Measurements from ENCODE around the gene CLDND2.

CLDND2 gene

GRCh38 chr19:51329411-51329810 lies 39.4 kb downstream of the CLDND2 start:
- no peak for DNase-seq

- DNase-seq = peak; percentile 8 to 24
Measured at GRCh38 chr19:51327066-51328001, 41.5 kb downstream of the CLDND2 start.

DNA sequence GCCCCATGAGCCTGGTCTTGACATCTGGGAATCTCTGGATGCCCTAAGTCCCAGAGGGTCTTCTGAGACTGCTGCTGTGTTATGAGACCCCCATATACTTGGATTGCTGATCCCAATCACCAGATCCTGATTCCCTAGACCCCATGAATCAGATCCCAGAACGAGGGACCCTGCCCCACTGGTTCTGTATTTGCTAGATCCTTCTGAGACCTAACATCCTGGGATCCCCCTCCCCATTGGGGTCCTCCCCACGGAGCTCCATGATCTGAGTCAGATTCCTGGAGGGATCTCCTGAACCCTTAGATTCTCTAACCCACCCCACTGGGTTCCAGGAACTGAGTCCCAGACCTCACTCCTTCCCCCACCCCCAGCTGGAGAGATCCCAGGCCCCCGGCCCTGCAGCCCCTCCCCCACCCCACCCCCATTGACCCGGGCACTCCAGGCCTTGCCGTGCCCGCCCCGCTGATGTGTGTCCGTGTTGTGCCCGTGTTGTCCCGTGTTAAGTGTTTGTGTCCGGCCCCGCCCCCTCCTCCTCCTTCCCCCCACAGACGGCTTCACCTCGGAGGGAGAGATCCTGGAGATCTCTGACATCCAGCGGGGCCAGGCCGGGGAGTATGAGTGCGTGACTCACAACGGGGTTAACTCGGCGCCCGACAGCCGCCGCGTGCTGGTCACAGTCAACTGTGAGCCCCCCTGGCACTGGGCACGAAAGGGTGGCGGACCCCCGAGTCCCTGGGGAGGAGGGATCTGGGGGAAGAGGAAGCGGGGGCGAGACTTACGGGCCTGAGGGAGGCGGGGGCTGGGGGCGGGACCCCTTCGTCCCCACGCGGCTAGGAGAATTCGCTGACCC lies 42.4 kb downstream of the CLDND2 start:
- no peak for DNase-seq

DNA sequence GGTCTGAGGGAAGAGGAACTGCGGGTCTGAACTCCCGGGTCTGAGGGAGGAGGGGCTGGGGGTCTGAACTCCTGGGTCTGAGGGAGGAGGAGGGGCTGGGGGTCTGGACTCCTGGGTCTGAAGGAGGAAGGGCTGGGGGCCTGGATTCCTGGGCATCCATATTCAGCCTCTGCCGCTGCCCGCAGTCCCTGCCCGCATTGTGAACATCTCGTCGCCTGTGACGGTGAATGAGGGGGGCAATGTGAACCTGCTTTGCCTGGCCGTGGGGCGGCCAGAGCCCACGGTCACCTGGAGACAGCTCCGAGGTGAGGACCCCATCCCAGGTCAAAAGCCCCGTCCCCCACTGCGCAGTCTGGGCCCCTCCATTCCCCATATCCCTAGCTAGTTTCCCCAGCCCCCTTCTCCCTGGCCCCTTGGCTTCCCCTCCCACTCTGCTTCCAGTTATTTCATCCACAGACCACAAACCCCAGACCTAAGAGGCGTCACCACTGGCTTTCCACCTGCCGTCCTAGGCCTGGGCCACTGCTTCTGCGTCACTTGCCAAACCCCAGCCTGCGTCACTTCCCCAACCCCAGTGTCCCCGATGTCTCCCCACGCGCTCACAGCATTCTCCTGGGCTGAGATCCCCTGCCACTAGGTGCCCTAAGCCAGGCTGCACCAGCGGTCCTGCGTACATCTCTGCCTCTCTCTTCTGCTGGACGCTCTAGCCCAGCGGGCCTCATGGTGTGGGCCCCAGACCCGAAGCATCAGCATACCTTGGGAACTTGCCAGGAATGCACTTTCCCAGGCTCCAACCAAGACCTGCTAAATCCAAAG lies 43.4 kb downstream of the CLDND2 start:
- no peak for DNase-seq

DNA sequence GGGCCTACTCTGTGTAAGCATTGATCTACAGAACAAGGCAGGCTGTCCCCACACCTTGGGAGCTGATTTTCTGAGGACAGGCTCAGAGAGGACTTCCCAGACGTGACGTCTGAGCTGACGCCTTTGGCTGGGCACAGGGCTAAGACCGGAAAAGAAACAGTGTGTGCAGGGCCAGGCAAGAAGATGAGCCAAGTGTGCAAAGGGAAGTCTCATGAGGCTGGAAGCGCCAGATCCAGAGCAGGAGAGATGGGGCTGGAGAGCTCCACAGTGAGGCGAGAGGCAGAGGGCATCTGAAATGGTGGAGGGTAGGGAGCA lies 44.7 kb downstream of the CLDND2 start:
- no peak for DNase-seq

DNA sequence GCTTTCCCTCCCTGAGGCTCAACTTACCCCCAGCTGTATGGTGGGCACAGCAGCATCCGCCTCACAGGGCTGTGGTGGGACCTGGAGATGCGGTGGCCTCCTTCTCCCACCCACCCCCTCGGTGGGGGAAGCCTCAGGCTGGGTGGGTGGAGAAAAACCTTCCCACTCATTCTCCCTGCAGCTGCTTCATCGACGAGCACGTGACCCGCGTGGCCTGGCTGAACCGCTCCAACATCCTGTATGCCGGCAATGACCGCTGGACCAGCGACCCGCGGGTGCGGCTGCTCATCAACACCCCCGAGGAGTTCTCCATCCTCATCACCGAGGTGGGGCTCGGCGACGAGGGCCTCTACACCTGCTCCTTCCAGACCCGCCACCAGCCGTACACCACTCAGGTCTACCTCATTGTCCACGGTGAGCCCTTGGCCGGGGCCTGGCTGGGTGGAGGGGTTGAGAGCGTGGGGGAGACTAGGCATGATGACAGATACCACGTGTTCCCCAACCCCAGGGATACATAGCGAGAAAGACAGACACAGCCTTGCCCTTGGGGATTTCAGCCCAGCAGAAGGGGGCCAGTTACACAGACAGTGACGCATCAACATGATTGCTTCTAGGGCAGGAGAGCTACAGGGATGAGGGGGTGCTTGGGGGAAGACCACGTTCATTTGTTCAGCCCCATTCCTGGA lies 45.2 kb downstream of the CLDND2 start:
- DNase-seq = no peak

DNA sequence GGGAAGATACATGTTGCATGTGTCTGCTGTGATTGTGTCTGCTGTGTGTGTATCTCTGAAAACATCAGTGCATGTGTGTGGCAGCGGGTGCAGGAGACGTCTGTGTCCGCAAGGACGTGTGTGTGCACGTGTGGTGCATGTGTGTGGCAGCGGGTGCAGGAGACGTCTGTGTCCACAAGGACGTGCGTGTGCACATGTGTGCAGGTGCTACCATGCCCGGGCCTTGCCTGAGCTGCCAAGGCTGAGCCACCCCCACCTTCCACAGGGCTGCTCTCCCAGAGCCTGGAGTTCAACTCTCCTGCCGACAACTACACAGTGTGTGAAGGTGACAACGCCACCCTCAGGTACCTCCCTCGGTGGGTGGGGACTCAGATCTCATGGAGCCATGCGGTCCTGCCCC lies 47.0 kb downstream of the CLDND2 start:
- no peak for DNase-seq

DNA sequence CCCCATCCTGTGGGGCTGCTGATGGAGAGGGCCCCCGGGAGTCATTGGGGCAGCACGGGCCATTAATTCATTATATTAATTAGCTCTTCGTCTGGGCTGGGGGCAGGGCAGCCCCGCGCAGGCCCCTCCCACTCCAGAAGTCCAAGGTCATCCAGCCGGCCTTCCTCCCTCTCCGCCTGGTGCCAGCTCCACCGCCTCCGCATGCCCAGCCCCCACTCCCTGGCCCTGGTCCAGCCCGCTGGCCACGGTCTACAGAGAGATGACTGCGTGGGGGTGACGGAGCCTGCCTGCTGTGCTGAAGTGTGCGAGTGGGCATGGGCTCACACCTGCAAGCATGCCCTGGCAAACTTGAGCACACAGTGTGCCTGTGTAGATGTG lies 48.5 kb downstream of the CLDND2 start:
- DNase-seq = no peak

- no peak for DNase-seq
Measured at GRCh38 chr19:51319649-51320279, 49.0 kb downstream of the CLDND2 start.

- peak in 1 of 2 experiments; percentile 14 for DNase-seq
Measured at GRCh38 chr19:51318687-51319648, 49.8 kb downstream of the CLDND2 start.

DNA sequence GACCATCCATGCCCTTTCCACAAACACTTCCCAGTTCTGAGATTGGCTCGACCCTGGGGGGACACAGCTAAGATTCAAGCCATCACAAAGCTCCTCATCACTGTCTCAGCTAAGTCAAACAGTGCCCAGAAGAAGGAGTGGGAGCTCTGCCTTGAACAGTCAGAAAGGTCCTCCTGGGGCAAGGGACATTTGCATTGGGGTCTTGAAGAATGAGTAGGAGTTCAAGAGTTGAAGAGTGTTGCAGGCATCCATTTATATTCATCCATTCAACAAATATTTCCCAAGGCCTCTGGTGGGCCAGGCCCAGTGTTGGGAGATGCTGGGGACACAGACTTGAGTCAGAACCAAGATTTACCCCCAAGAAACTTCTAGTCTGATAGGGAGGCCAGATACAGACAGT lies 50.8 kb downstream of the CLDND2 start:
- DNase-seq = no peak

DNA sequence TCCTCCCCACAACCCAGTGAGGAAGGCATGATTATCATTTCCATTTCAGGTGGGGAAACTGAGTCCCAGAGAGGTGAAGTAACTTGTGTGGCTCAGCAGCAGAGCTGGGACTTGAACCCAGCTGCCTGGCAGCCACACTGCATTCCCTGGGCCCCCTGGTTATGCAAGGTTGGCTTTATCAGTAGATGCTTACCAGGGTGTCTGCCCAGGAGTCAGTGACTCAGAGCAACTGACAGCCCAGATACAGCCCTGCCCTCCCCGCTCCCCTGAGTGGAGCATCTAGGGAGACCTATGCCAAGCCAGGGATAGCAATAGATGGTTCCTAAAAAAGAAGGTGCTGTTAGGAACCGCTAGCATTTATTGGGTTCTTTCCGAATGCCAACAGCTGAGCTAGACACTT lies 51.4 kb downstream of the CLDND2 start:
- no peak for DNase-seq
